VCaP (cell line): ENCODE measurements around the gene TRIM41.
"Not testable (repeated sequence)": the region's sequence is repeated elsewhere in the genome, so short reads cannot be mapped to it uniquely, and the experiment has no call there.

Experiments
- H3K27ac ChIP-seq: fragments of 450-650 bp; 2 replicates; pipeline ENCODE4 v1.5.1; 2017
- CTCF ChIP-seq: fragments of 450-650 bp; conservative IDR thresholded peaks from 2 replicates; pipeline ENCODE4 v1.5.1; 2017; ENCODE audit warnings: mild to moderate bottlenecking, moderate library complexity

TRIM41 gene

GRCh38 chr5:181223058-181223728, at the start of gene TRIM41:
TSS of gene TRIM41 (plus strand) at chr5:181223281. CDS start at chr5:181224000, 719 bp downstream.
- peak; percentile 30; the same call in 1 of the 2 replicates for TF ChIP-seq CTCF

GRCh38 chr5:181173420-181174342, 49.4 kb upstream of the TRIM41 start:
- peak overlapping the region; percentile 37 for H3K27ac ChIP-seq
- TF ChIP-seq CTCF: 0 out of 2 replicates have a peak, but pooled peaks have one; percentile 5

More at GRCh38 chr5:181223058-181223728, at the start of gene TRIM41:
- H3K27ac ChIP-seq: peak within 1 kb of the TSS; percentile 97

GRCh38 chr5:181176254-181176952, 46.7 kb upstream of the TRIM41 start:
- no peak for TF ChIP-seq CTCF
- H3K27ac ChIP-seq: no peak overlapping the region

DNA sequence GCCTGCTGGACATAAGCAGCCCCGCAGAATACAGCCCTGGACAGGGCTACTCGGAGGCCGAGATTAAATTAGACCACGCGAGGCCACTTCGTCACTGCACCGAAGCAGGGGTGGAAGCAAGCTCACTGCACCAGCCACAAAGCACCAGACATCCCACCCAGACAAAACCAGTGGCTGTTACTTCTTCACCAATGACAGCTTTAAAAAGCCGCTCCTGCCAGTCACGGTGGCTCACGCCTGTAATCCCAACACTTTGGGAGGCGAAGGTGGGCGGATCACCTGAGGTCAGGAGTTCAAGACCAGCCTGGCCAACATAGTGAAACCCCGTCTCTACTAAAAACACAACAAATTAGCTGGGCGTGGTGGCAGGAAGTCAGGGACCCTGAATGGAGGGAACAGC, 45.5 kb upstream of the TRIM41 start:
- H3K27ac ChIP-seq: not testable (repeated sequence)

- peak overlapping the region; percentile 23 for H3K27ac ChIP-seq
- TF ChIP-seq CTCF: peak; percentile 99
Observed at GRCh38 chr5:181181650-181182565, 41.2 kb upstream of the TRIM41 start.

- H3K27ac ChIP-seq: peak overlapping the region; percentile 23
- TF ChIP-seq CTCF: no peak
Observed at GRCh38 chr5:181182651-181183050, 40.4 kb upstream of the TRIM41 start.

DNA sequence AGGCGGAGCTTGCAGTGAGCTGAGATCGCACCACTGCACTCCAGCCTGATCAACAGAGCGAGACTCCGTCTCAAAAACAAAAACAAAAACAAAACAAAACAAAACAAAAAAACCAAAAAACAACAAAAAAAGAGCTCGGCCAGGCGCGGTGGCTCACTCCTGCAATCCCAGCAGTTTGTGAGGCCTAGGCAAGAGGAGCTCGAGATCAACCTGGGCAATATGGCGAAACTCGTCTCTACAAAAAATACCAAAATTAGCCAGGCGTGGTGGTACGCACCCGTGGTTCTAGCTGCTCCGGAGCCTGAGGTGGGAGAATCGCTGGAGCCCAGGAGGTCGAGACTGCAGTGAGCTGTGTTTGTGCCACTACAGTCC, 38.2 kb upstream of the TRIM41 start:
- H3K27ac ChIP-seq: peak overlapping the region; percentile 96
- no peak for TF ChIP-seq CTCF
